A549 (cell line): ENCODE data around the gene TROAP. TPM values are rescaled to one million over a fixed set of nuclear protein-coding genes. Genes with fewer than 3 reads are reported as not detected.

Experiments
- ATAC-seq, 2 experiments: fragments of 200-7000 bp in 1 of 2; fragments of >200 bp in 1 of 2; cut with Nextera tagmentation in 1 of 2; cut with Tn5 transposase in 1 of 2; 3 replicates each; pipeline versions ENCODE4 v1.8.0 to v1.9.1; 2018 to 2020; ENCODE audit warnings: mild to moderate bottlenecking in 1 of 2, moderate library complexity in 1 of 2
- CTCF ChIA-PET: fragments of 300-600 bp; sonication (Branson Sonifier 250); formaldehyde crosslinking; extraction: SDS; loops from one replicate; lab custom pipeline; 2021; ENCODE audit warnings: antibody characterized with exemption, inconsistent platforms; lab: Yijun Ruan, JAX
- POLR2A ChIA-PET: fragments of 350-600 bp; formaldehyde crosslinking; extraction: SDS; loops from one replicate; lab custom pipeline; 2021; ENCODE audit warnings: antibody characterized with exemption, inconsistent platforms; lab: Yijun Ruan, JAX
- DNase-seq, 2 experiments: peaks; one replicate each; pipeline versions ENCODE4 v3.0.0 to v3.0.0-alpha.2; 2011 to 2016; ENCODE audit warnings: low read depth in 1 of 2, low spot score in 1 of 2
- FAIRE-seq: peaks from 2 replicates; lab custom pipeline; 2011; peaks lifted over from hg19 to GRCh38; lab: Jason Lieb, UNC
- H3K27ac ChIP-seq, 2 experiments: fragments of >200 bp; sonication (Bioruptor Twin); formaldehyde crosslinking; 3 replicates each; pipeline ENCODE4 v1.5.1; 2016 to 2017
- H3K4me1 ChIP-seq: fragments of >200 bp; sonication (Bioruptor Twin); formaldehyde crosslinking; 3 replicates; pipeline ENCODE4 v1.6.1; 2016
- H3K4me2 ChIP-seq: fragments of >200 bp; sonication (Bioruptor Twin); formaldehyde crosslinking; 3 replicates; pipeline ENCODE4 v1.6.1; 2016
- H3K4me3 ChIP-seq: fragments of >200 bp; sonication (Bioruptor Twin); formaldehyde crosslinking; 3 replicates; pipeline ENCODE4 v1.5.1; 2016
- H3K9me3 ChIP-seq: fragments of >200 bp; sonication (Bioruptor Twin); formaldehyde crosslinking; 3 replicates; pipeline ENCODE4 v1.6.1; 2016
- CTCF ChIP-seq: fragments of >200 bp; sonication (Bioruptor Twin); formaldehyde crosslinking; IDR thresholded peaks from 3 replicates; pipeline ENCODE4 v1.5.1; 2016
- EHMT2 ChIP-seq: fragments of 200-600 bp; sonication (generic); IDR thresholded peaks from 2 replicates; pipeline ENCODE4 v1.6.1; 2016; ENCODE audit warnings: antibody characterized with exemption, low read depth, mild to moderate bottlenecking, moderate library complexity
- FOXS1 ChIP-seq: fragments of 250-450 bp; sonication (Bioruptor Pico); IDR thresholded peaks from 2 replicates; pipeline ENCODE4 v1.5.0; 2020; ENCODE audit warnings: mild to moderate bottlenecking, moderate library complexity
- JUNB ChIP-seq: fragments of >200 bp; sonication (Bioruptor Twin); formaldehyde crosslinking; IDR thresholded peaks from 2 replicates; pipeline ENCODE4 v1.6.1; 2016
- PBX3 ChIP-seq: IDR thresholded peaks from 2 replicates; pipeline ENCODE4 v1.6.1; 2012
- RAD21 ChIP-seq, 2 experiments: fragments of >200 bp in 1 of 2; sonication (Bioruptor Twin) in 1 of 2; formaldehyde crosslinking in 1 of 2; IDR thresholded peaks in 1 of 2; conservative IDR thresholded peaks in 1 of 2; 2 replicates in 1 of 2; 3 replicates in 1 of 2; pipeline ENCODE4 v1.6.1; 2012 to 2018; ENCODE audit warnings: inconsistent platforms in 1 of 2
- RCOR1 ChIP-seq: fragments of 150-350 bp; IDR thresholded peaks from 2 replicates; pipeline ENCODE4 v1.6.1; 2014; ENCODE audit warnings: antibody characterized with exemption, low read length, low read depth
- REST ChIP-seq: fragments of 200-600 bp; sonication (generic); IDR thresholded peaks from 2 replicates; pipeline ENCODE4 v1.6.1; 2016; ENCODE audit warnings: antibody characterized with exemption, mild to moderate bottlenecking, moderate library complexity
- RFX5 ChIP-seq: fragments of 450-650 bp; IDR thresholded peaks from 2 replicates; pipeline ENCODE4 v1.7.1; 2014; ENCODE audit warnings: antibody characterized with exemption, mild to moderate bottlenecking, moderate library complexity
- SMC3 ChIP-seq: fragments of >200 bp; sonication (Bioruptor Twin); formaldehyde crosslinking; IDR thresholded peaks from 3 replicates; pipeline ENCODE4 v1.6.1; 2018; ENCODE audit warnings: inconsistent platforms
- WGBS: methylation state at CpG from one replicate; pipeline ENCODE4 v1.1.6; 2017; ENCODE audit errors: missing lambda C conversion rate; 5-methylcytosine and 5-hydroxymethylcytosine counted together
- polyA plus RNA-seq, 4 experiments: library from polyadenylated mRNA; depleted of rRNA in 3 of 4; stranded (reverse); fragments of >200 nt; fragmentation: RNase III in 1 of 4; extraction: RNeasy Plus Mini Kit Qiagen cat#74134 plus additional on column Dnase treatment in 1 of 4; gene quantifications; 2 replicates in 3 of 4; 3 replicates in 1 of 4; pipeline ENCODE4 v1.2.3, GENCODE V29; 2011 to 2017

Gene TROAP
- polyA plus RNA-seq, 2 of the 4 experiments (the other 2 are of a cell fraction), result 50.0 to 55.5 TPM

GRCh38 chr12:49294804-49295081 is 28.3 kb upstream of the TROAP start (continued):
- no peak for TF ChIP-seq REST

- Histone ChIP-seq H3K4me2 (no peak within 1 kb of the TSS), H3K27ac (no peak within 1 kb of the TSS), H3K9me3 (no peaks in the 10 kb centered on the region), H3K4me1 (peaks cover 18% of the 10 kb centered on the region; the same call in 2 of the 3 replicates), H3K4me3 (no peak within 1 kb of the TSS)
- POLR2A ChIA-PET, result no interaction called here
- ATAC-seq (no peak), DNase-seq (no peak), FAIRE-seq (no peak)
- WGBS, result 95% methylated on average over 81 of the region's 82 CpGs
- TF ChIP-seq RFX5 (no peak), JUNB (no peak)
- CTCF ChIA-PET, result interaction anchor here (1.0 to 15.8 kb wide), 19 partner anchors 9 to 269 kb away, joined by 3 to 164 read pairs (median 18); partner anchors contain the start of genes C1QL4, DNAJC22, TROAP and TUBA1C
Observed at GRCh38 chr12:49295082-49295936, 27.7 kb upstream of the TROAP start, which contains the start of gene PRPH. Gene PRPH (plus strand): TSS chr12:49295147. CDS start chr12:49295201, 54 bp downstream.

- peak; percentile 69 to 88 for DNase-seq
- Histone ChIP-seq H3K4me1 (peaks cover 18% of the 10 kb centered on the region; the same call in 2 of the 3 replicates), H3K27ac (peak overlapping the region; percentile 50 to 80; a peak in 5 of 6 replicates), H3K4me2 (peak overlapping the region; percentile 99), H3K4me3 (peak overlapping the region; percentile 52), H3K9me3 (no peaks in the 10 kb centered on the region)
- WGBS, result 50% methylated on average over 48 of the region's 54 CpGs
- ATAC-seq, result peak; percentile 60 to 83
- ChIA-PET POLR2A (interaction anchor here (1.6 kb wide), 1 partner anchor 26 kb away, joined by 30 read pairs; the partner anchor contains the start of gene TROAP), CTCF (interaction anchor here (0.6 to 15.8 kb wide), 35 partner anchors 8 to 429 kb away, joined by 3 to 164 read pairs (median 5); partner anchors contain the start of genes C1QL4, DNAJC22, TROAP and TUBA1C)
- no peak for FAIRE-seq
- TF ChIP-seq RCOR1 (no peak), SMC3 (peak; percentile 42; the same call in 2 of the 3 replicates), PBX3 (0 out of 2 replicates have a peak, but pooled peaks have one; percentile 16), CTCF (peak; percentile 81), FOXS1 (no peak), RAD21 (conservative IDR thresholded peaks at IDR 0.05 in 1 of 2, IDR thresholded peaks at IDR 0.05 in 1 of 2) (peak in 1 of 2 experiments; percentile 34; a peak in 2 of 5 replicates), EHMT2 (no peak)
Observed at GRCh38 chr12:49296034-49296835, 26.8 kb upstream of the TROAP start.
